Measurements from ENCODE around the gene SRPX. TPM values are rescaled to one million over a fixed set of nuclear protein-coding genes. Genes with fewer than 3 reads are reported as not detected.

The SRPX gene
- total and polyA plus RNA-seq, 2 of the 13 experiments (the other 11 are each of a cell fraction or from before 2014, with no cell fraction given), result 0.30 TPM; not detected in 1

DNA sequence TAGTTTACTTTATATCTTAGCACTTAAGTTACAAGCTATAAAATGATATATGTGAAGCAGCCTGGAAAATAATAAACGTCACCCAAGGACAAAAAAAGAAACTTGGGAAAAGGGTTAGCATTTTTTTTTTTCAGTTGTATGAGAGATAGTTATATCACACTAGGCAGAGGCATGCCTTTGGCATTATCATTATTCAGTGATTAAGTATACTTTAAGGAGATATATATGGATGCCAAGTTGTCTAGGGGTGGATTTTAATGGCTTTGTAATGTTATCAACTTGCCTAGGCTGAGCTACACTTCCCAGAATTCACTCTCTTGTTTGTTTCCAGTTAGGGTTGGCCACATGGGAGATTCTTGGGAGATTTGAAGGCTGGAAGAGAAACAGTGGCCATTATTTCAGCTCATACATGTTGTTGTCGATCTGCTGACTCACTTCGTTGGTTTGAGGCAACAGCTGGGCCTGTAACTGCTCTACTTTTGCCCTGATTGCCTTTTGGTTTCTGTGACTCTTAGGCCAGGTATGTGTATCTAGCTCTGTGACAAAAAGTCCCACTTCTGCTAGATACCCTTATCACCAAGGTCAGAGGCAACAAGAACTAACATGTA lies 11.5 kb upstream of the SRPX start:
- 0% methylated on average over 3 of the region's 3 CpGs for WGBS (ENCODE audit: low lambda C conversion rate)
- Histone ChIP-seq H3K27me3 (ENCODE audit: control insufficient read depth in 1 of 2, insufficient read depth in 2 of 2, low read length in 2 of 2) (no peaks in the 10 kb centered on the region), H4K20me1 (ENCODE audit: insufficient read depth, low read length) (no peaks in the 10 kb centered on the region), H3K4me2 (ENCODE audit: low read depth, low read length) (no peak overlapping the region), H2AFZ (ENCODE audit: low read length) (no peak overlapping the region), H3K4me1 (ENCODE audit: insufficient read depth, low read length) (no peaks in the 10 kb centered on the region), H3K9ac (ENCODE audit: insufficient read depth, low read depth, low read length) (no peak overlapping the region), H3K36me3 (replicated peaks in 1 of 2; ENCODE audit: control insufficient read depth in 1 of 2, insufficient read depth in 2 of 2, low read length in 2 of 2) (no peaks in the 10 kb centered on the region), H3K9me3 (ENCODE audit: low read length) (no peaks in the 10 kb centered on the region), H3K4me3 (replicated peaks in 1 of 3; ENCODE audit: insufficient read depth in 1 of 3, low read depth in 2 of 3, low read length in 3 of 3) (no peak overlapping the region), H3K79me2 (ENCODE audit: insufficient read depth, low read length) (no peaks in the 10 kb centered on the region), H3K27ac (ENCODE audit: extremely low read length, insufficient read depth, low read length) (no peak overlapping the region)
- ATAC-seq (no peak), DNase-seq (ENCODE audit: low spot score) (no peak), FAIRE-seq (no peak)
- intact Hi-C loops (cut with micrococcal nuclease; ENCODE audit: unreplicated experiment) (no loop called here), in situ Hi-C loops (cut with HindIII; ENCODE audit: extremely low pct_ligation_motif_present, low pct_unique_long_range_greater_than_20kb) (no loop called here)
- TF ChIP-seq SAP130 (CRISPR knock-in tag; IDR thresholded peaks at IDR 0.05; ENCODE audit: low read depth) (no peak), ZNF136 (CRISPR knock-in tag; IDR thresholded peaks at IDR 0.05; ENCODE audit: low read depth) (no peak), ZNF234 (CRISPR knock-in tag; conservative IDR thresholded peaks at IDR 0.05) (no peak), ZNF781 (CRISPR knock-in tag; IDR thresholded peaks at IDR 0.05; ENCODE audit: borderline replicate concordance, not compliant biosample characterization) (no peak), AKAP8 (CRISPR knock-in tag; IDR thresholded peaks at IDR 0.05) (no peak), ARNT (IDR thresholded peaks at IDR 0.05) (no peak)
- TF ChIP-seq, protein P1, sequence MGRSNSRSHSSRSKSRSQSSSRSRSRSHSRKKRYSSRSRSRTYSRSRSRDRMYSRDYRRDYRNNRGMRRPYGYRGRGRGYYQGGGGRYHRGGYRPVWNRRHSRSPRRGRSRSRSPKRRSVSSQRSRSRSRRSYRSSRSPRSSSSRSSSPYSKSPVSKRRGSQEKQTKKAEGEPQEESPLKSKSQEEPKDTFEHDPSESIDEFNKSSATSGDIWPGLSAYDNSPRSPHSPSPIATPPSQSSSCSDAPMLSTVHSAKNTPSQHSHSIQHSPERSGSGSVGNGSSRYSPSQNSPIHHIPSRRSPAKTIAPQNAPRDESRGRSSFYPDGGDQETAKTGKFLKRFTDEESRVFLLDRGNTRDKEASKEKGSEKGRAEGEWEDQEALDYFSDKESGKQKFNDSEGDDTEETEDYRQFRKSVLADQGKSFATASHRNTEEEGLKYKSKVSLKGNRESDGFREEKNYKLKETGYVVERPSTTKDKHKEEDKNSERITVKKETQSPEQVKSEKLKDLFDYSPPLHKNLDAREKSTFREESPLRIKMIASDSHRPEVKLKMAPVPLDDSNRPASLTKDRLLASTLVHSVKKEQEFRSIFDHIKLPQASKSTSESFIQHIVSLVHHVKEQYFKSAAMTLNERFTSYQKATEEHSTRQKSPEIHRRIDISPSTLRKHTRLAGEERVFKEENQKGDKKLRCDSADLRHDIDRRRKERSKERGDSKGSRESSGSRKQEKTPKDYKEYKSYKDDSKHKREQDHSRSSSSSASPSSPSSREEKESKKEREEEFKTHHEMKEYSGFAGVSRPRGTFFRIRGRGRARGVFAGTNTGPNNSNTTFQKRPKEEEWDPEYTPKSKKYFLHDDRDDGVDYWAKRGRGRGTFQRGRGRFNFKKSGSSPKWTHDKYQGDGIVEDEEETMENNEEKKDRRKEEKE (IDR thresholded peaks at IDR 0.05), result no peak
- BruUV-seq (replicated peaks), result no TSS peak
- ChIA-PET POLR2A (no interaction called here), CTCF (ENCODE audit: low intra/inter-chr PET ratio, low total read pairs) (no interaction called here)
